CD4-positive, alpha-beta T cell treated with Interleukin-6 at 100 ng/mL for 8 hours (primary cell): ENCODE results near the gene KRTAP12-1.
"Not testable (repeated sequence)": the region's sequence is repeated elsewhere in the genome, so short reads cannot be mapped to it uniquely, and the experiment has no call there.

Experiments used
- DNase-seq: peaks from one replicate; pipeline ENCODE4 v3.0.0-alpha.2; 2020; ENCODE audit warnings: mixed read lengths, low spot score

KRTAP12-1 gene

DNA sequence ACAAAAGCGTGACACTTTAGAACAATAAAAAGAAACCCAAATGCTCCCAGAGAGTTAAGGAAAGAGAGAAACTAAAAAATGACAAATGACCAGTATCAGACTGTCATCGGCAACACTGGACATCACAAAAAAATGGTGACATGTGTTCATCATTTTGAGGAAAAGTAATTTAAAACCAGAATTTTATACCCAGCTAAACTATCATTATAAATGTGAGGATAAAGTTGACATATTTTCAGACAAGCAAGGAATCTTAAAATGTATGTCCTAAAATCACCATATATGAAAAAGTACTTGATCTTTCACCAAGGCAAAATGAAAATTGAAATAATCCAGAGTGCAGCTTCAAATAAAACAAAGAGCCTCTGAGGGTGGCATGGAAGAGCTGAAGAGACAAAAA is 37.1 kb downstream of the KRTAP12-1 start:
- DNase-seq = no peak

DNA sequence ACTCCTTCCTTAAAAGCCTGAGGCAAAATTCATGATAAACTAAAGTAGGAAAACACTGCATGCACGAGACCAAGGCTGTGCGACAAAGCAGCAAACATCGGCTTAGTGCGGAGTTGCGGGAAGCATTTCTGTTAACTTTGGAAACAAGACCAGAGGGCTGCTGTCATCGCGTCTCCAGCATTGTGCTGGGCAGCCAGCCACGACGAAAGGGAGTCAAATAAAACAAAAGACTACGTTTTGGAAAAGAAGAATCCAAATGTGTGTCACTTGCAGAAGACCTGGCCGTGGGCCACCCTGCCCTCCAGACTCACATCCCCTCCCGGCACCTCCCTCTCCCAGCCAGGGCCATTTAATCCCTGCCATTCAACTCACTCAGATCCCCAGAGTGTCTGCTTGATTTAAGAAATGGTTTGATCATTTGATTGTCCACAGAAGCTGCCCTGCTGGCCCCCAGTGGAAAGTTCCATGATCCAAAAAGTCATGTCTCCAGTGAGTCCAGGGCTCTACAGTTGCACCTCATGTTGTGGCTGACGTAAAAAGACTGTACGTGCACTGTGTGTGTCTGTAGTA is 38.1 kb downstream of the KRTAP12-1 start:
- no peak for DNase-seq

DNA sequence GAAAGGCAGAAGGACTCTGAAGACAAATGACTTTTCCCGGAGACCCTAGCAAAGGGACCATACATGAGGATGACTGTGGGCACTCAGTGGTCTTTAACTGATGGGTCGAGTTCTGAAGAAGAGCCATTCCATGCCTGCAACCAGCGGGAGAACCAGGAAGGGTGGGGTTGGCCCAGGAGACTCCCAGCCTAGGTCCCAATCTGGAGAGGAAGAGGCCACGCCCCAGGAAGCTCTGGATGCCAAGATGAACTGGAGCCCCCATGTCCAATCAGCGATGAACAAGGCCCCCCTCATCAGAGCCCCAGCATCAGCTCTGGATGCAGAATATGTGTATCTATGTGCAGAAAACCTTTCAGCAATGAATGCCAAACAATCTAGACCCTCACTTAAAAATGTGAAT is 41.2 kb downstream of the KRTAP12-1 start:
- DNase-seq = no peak

DNA sequence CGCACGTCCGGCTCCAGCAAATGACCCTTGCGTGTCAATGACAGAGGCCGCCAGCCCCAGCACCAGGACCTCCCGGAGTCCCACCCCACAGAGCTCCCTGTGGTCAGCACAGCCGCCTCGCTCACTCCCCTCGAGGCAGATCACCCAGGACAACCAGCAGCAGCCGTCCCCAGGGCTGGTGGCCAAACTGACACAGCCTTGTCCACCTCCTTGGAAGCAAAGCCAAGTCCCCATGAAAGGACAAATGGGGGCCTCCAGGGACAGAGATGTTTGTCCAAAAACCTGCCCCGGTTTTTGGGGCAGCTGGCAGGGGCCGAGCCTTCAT is 42.7 kb downstream of the KRTAP12-1 start:
- DNase-seq = no peak

DNA sequence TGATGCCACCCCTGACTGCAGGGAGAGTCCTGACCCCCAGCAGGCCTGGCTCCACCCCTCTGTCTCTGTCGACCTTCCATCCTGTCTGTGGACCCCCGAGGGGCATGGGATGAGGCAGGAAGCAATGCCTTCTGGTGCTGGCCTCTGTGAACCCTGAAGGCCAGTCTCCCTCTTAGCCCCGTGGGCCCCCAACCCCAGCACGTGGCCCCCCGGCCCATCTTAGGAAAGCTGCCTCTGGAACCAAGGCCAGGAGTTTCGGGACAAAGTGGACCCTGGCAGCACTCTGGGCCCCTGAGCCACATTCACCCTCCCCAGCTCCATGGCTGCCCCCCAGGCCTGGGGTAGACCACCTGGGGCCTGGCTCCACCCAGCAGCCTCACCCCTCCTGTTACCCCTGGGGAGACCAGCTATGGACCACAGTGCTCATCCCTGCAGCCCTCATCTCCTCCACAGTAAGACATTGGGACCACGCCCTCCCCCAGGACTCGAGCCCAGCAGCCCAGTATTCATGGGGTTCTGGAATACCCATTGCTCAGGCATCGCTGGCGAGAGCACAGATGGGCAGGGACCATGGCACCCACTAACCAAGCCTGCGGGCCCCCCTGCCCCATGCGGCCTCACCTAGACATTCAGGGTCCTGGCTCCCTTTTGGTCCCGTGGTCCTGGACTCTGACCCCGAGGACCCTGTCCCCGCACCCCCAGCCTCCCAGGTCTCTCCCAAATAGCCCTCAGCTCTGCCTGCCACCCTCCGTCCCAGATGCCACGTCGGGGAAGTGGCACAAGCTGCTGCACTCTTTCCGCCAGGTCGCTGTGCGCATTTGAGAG is 43.2 kb downstream of the KRTAP12-1 start:
- not testable (repeated sequence) for DNase-seq

DNA sequence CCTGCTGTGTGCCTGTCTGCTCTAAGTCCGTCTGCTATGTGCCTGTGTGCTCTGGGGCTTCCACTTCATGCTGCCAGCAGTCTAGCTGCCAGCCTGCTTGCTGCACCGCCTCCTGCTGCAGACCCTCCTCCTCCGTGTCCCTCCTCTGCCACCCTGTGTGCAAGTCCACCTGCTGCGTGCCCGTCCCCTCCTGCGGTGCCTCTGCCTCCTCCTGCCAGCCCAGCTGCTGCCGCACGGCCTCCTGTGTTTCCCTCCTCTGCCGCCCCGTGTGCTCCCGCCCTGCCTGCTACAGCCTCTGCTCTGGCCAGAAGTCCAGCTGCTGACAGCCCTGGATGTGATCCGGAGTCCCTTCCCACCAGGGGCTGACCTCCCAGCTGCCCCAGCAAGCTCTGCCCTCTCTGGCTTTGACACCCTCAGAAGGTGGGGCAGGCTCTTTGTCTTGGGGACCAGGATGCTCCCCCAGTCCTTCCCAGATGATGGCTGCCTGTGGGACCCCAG is 44.1 kb downstream of the KRTAP12-1 start:
- DNase-seq = not testable (repeated sequence)

DNA sequence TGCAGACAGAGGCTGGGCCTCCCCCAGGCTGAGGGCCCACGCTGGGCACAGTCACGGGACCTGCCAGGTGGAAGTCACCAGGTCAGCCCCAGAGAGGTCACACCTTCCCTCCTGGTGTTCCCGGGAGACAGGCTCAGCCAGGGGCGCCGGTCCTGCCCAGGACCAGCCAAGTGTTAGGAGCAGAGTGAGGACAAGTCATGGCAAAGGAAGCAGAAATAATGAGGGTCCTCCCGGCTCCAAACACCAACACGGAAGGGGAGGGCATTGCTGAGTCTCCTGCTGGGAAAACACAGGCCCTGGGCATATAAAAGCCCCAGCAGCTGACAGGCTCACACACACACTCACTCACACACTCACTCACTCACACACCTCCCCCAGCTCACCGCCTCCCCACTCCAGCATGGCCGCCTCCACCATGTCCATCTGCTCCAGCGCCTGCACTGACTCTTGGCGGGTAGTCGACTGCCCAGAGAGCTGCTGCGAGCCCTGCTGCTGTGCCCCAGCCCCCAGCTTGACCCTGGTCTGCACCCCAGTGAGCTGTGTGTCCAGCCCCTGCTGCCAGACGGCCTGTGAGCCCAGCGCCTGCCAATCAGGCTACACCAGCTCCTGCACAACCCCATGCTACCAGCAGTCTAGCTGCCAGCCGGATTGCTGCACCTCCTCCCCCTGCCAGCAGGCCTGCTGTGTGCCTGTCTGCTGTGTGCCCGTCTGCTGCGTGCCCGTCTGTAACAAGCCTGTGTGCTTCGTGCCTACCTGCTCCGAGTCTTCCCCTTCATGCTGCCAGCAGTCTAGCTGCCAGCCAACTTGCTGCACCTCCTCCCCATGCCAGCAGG is 44.7 kb downstream of the KRTAP12-1 start, which contains the start of gene KRTAP10-10:
Gene KRTAP10-10 (plus strand): TSS at position 339 of the 833 bp plus-strand sequence. CDS start 62 bp downstream, at position 401.
- no peak for DNase-seq

DNA sequence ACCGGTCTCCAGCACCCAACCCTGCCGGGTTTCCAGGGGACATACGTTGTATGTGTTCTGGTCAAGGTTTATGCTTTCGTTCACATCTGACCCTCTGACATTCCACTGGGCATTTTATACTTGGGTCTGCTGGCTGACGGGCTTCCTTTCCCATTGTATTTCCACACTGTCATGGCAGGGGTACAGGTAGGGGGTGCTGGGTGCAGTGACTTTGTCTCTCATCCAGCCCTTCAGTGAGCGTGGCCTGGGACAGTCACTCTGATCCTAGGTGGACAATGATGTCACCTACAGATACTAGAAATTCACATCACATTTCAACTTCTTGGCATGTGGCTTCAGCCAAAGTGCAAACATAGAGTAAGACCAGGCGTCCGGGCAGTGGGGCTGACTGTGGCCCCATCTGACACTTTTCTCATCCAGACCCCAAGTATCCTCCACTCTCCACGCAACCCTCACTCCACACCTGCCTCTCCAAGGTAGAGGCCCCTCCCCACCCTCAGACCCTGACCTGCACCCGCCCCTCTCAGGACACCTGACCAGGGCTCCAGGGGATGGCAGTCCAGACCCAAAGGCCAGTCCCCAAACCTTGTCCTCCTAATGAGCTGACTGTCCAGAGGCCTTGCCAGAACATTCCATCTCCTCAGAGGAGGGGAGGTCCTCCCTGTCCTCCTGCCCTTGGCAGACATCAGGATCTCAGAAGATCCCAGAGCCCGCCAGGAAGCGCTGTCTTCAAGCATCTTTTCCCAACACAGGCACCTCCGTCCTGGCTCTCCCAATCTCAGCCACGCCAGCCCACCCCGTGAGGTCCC is 45.5 kb downstream of the KRTAP12-1 start:
- no peak for DNase-seq

DNA sequence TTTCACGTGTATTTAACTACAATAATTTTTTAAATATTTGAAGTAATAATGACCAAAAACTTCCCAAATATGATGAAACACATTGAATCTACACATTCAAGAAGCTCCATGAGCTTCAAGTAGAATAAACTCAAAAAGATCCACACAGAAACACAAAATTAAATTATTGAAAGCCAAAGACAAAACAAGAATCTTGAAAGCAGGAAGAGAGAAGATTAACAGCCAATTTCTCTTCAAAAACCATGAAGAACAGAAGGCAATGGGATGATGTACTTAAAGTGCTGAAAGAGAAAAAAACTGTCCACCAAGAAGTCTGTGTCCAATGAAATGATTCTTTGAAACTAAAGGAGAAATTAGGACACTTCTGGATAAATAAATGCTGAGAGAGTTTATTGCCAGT is 49.9 kb downstream of the KRTAP12-1 start:
- no peak for DNase-seq
